ENCODE results near the gene TEX11.
"Not testable (repeated sequence)": the region's sequence is repeated elsewhere in the genome, so short reads cannot be mapped to it uniquely, and the experiment has no call there.

The TEX11 gene

GRCh38 chrX:70569922-70570576 is 338.5 kb downstream of the TEX11 start:
- DNase-seq = not testable (repeated sequence)

- DNase-seq = no peak
Measured at GRCh38 chrX:70554948-70555347, 353.6 kb downstream of the TEX11 start.

GRCh38 chrX:70554523-70554922 is 354.0 kb downstream of the TEX11 start:
- no peak for DNase-seq

GRCh38 chrX:70554081-70554480 is 354.4 kb downstream of the TEX11 start:
- DNase-seq = no peak

- DNase-seq = no peak
Measured at GRCh38 chrX:70553516-70553915, 355.0 kb downstream of the TEX11 start.

- no peak for DNase-seq
Measured at GRCh38 chrX:70552130-70552704, 356.3 kb downstream of the TEX11 start.

- no peak for DNase-seq
Measured at GRCh38 chrX:70549429-70549828, 359.1 kb downstream of the TEX11 start.

GRCh38 chrX:70535198-70535597 is 373.3 kb downstream of the TEX11 start:
- DNase-seq = no peak

GRCh38 chrX:70527610-70528345 is 380.7 kb downstream of the TEX11 start:
- no peak for DNase-seq

- DNase-seq = no peak
Measured at GRCh38 chrX:70527053-70527452, 381.5 kb downstream of the TEX11 start.

GRCh38 chrX:70525733-70526132 is 382.8 kb downstream of the TEX11 start:
- DNase-seq = peak; percentile 31

GRCh38 chrX:70515692-70516091 is 392.8 kb downstream of the TEX11 start:
- DNase-seq = not testable (repeated sequence)

GRCh38 chrX:70515270-70515669 is 393.2 kb downstream of the TEX11 start:
- not testable (repeated sequence) for DNase-seq

GRCh38 chrX:70509078-70509477 is 399.4 kb downstream of the TEX11 start:
- DNase-seq = peak; percentile 22

GRCh38 chrX:70508296-70508911 is 400.1 kb downstream of the TEX11 start:
- DNase-seq = peak; percentile 93

GRCh38 chrX:70505451-70505841 is 403.1 kb downstream of the TEX11 start:
- no peak for DNase-seq

- DNase-seq = no peak
Measured at GRCh38 chrX:70504772-70505450, 403.6 kb downstream of the TEX11 start.

GRCh38 chrX:70500826-70501225 is 407.7 kb downstream of the TEX11 start:
- no peak for DNase-seq

- no peak for DNase-seq
Measured at GRCh38 chrX:70498129-70498528, 410.4 kb downstream of the TEX11 start.

GRCh38 chrX:70497026-70497425 is 411.5 kb downstream of the TEX11 start:
- no peak for DNase-seq

GRCh38 chrX:70496491-70496890 is 412.0 kb downstream of the TEX11 start:
- DNase-seq = no peak

GRCh38 chrX:70494441-70494840 is 414.1 kb downstream of the TEX11 start:
- no peak for DNase-seq

- no peak for DNase-seq
Measured at GRCh38 chrX:70488856-70489255, 419.7 kb downstream of the TEX11 start.
